Choroid plexus epithelial cell (primary cell): Measurements from ENCODE around the gene FAM200C.

Experiments used
- DNase-seq: peaks from one replicate; pipeline ENCODE4 v3.0.0-alpha.2; 2010; ENCODE audit warnings: low read depth
- H3K4me3 ChIP-seq: 2 replicates; pipeline ENCODE4 v1.5.1; 2011; ENCODE audit warnings: low read depth, mild to moderate bottlenecking, control low read depth, low read length, moderate library complexity
- TF ChIP-seq, protein P1 (sequence below): conservative IDR thresholded peaks from 2 replicates; pipeline ENCODE4 v1.5.1; 2011; ENCODE audit warnings: low read depth, mild to moderate bottlenecking, control low read depth, inconsistent platforms, low read length, moderate library complexity

The FAM200C gene

DNA sequence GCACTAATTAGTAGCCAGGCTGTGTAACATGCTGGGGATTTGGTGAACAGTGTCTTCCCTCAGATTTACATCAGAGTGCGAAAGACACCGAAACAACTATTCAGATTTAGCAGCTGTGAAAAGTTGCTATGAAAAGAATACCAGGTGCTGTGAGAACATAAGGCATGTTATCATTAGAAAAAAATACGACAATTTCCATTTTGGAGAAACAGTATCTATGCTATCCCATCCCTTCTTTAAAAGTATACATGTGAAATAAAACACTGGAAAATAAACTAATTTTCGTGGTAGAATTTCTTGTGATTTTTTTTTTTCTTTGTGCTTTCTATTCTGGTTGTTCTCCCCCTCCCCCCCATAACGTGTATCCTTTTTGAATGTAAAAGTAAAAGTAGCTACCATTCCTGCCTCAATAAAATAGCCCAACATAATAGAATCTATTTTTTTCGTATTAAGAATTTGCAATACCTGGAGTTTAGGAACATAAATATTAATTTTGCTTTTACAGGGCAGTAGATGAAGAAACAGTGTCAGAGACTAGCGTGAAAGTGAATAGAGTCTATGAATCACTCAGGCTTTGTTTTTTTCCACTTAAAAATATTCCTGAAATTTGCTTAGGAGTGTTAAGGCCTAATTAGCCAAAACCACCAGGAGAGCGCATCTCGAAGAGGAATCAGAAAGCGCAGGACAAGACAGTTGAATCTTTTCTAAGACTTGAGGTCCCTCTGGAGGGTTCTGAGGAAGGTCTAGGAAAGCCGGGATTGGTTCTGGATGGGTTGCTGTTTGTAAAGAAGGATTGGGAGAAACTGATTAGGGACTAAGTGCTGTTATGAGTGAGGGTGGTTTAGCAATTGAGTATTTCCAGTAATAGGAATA, 19.8 kb upstream of the FAM200C start:
- peak overlapping the region; percentile 93 for H3K4me3 ChIP-seq
- DNase-seq, result no peak
- TF ChIP-seq, protein P1, sequence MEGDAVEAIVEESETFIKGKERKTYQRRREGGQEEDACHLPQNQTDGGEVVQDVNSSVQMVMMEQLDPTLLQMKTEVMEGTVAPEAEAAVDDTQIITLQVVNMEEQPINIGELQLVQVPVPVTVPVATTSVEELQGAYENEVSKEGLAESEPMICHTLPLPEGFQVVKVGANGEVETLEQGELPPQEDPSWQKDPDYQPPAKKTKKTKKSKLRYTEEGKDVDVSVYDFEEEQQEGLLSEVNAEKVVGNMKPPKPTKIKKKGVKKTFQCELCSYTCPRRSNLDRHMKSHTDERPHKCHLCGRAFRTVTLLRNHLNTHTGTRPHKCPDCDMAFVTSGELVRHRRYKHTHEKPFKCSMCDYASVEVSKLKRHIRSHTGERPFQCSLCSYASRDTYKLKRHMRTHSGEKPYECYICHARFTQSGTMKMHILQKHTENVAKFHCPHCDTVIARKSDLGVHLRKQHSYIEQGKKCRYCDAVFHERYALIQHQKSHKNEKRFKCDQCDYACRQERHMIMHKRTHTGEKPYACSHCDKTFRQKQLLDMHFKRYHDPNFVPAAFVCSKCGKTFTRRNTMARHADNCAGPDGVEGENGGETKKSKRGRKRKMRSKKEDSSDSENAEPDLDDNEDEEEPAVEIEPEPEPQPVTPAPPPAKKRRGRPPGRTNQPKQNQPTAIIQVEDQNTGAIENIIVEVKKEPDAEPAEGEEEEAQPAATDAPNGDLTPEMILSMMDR, result no peak

DNA sequence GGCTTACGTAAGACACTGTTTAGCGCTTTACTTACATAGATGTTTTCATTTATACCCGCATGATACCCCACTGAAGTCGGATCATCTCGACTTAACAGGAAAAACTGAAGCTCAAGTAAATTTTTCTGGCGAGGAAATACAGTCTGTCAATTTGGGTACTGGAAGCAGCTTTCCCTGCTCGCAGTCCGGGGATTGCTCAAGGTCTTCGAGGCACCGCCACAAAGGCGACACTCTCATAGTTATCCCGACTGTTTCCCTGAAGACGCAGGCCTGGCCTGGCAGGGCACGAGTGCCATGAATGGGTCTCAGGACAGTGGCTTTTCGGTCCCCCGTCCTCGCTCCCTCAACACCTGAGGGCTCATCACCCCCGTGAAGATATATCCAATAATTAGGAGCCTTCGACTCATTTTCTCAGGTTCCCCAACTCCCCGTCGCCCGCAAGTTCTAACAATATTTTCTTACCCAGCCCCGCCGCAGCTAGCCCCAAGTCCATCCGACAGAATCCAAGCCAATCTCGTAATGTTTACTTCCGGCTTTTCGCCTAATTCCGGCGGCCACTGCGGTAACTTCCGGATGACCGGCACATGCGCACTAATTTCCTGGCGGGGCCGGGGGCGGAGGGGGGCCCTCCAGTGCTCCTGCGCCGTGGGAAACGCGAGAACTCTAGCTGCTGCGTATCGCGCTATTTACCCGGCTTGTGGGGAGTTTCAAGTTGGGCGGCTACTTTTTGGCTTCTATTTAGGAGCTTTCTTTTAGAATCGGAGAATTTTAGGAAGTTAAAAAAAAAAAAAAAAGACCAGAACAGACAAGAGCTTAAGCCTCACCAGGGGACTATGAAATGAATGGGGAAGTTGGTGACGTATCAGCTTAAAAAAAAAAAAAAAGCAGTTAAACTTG, 19.0 kb upstream of the FAM200C start, which contains the start of gene SLU7:
SLU7 (minus strand) TSS at position 521 of the 897 bp plus-strand sequence. CDS start 3,787 bp downstream, outside the sequence.
- TF ChIP-seq, protein P1, result no peak
- peak within 1 kb of the TSS; percentile 93 for H3K4me3 ChIP-seq
- DNase-seq, result peak; percentile 98

DNA sequence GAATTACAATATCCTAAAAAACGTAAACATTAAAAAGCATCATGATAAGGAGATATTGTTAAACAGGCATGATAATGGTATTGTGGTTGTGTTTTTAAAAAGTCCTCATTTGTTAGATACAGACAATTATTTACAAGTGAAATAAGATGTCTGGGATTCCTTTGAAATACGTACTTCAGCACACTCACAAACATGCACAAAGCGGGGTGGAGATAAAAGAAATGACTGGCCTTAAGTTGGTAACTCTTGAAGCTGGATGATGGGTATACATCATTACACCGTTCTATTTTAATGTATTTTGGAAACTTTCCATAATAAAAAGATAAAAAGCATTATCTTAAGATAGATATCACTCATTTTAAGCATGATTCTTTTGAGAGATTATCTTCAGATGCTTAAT, 1.0 kb downstream of the FAM200C start:
- DNase-seq, result peak; percentile 37
- H3K4me3 ChIP-seq, result peak overlapping the region; percentile 81
- TF ChIP-seq, protein P1, result no peak

DNA sequence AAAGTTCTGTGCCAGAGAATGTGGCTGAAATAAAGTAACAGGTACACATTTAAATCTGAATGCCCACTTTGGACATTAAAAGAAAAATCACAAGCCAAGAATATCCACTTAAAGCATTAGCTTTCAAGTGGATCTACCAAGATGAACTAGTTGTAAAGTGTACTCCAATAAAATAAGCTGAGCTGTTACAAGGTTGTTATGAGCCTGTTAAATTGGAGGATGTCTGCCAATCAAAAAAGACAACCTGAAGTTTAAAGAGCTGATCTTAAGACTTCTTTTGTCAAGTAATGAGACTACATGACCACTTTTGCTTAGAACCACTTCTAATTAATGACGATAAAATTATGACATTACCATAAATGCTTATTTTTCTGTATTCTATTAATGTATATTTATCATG, 2.4 kb downstream of the FAM200C start:
- DNase-seq, result no peak
- TF ChIP-seq, protein P1, result no peak
- no peak overlapping the region for H3K4me3 ChIP-seq

DNA sequence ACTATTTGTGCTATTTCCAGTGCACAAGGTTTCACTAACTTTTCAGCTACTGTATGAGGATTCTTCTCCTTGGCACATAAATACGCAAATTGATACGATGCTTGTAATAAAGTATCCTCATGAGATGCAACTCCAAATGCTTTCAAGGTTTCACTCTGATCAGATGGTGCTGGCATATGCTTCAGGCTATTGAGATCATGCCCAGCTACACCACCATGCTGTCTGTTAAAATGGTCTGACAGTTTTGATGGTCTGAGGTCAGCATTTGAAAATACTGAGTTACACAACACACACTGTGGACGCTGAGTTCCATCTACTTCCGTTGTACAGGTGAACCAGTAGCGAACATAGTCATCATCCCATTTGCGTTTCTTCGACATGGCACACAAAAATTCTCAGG, 4.7 kb downstream of the FAM200C start:
- no peak for DNase-seq
- TF ChIP-seq, protein P1, result no peak
- no peak overlapping the region for H3K4me3 ChIP-seq

DNA sequence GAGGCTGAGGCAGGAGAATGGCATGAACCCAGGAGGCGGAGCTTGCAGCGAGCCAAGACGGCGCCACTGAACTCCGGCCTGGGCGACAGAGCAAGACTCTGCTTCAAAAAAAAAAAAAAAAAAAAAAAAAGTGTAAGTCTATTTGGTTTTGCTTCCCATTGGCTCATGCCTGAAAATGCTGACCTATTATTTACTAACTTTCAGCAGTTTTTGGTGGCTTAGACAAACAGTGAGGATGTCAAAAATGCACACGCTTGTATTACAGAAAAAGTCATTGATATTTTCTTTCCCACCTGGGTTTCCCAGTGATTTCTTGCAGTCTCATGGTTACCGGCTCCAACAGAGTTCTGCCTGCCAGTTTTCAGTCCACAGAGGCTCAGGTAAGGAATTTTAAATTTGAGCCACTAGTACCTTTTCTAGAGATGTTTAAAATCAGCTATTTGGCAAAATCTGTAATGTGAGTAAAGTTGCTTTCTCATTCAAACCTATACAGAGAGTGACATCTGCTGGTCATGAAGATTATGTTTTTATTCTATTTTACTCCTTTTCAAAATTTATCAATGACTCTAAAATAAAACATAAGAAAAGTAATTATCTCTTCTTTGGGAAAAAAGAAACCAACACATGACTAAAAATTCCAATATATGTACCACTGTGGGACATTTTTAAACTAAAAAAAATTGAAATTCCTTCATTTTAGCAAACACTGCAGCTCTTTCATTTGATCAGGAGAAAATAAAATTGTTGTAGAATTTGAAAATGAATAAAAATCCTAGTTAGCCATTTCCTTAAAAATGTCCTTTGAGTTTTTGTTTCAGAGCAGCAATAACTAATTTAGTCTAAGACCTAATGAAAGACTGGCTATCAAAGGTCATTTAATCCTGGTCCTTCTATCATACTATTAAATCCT, 8.8 kb downstream of the FAM200C start:
- TF ChIP-seq, protein P1, result peak; percentile 54
- DNase-seq, result peak; percentile 51
- H3K4me3 ChIP-seq, result no peak overlapping the region
